ENCODE data around the gene CYTH4.
A peak's percentile ranks its signal among the peaks of the same experiment; 100 is the strongest.

Gene CYTH4

GRCh38 chr22:37292641-37293040, 10.3 kb downstream of the CYTH4 start:
- no peak for DNase-seq

GRCh38 chr22:37293172-37293571, 10.9 kb downstream of the CYTH4 start:
- no peak for DNase-seq

- DNase-seq: no peak
Measured at GRCh38 chr22:37294747-37295146, 12.4 kb downstream of the CYTH4 start.

- no peak for DNase-seq
Measured at GRCh38 chr22:37295213-37295886, 13.0 kb downstream of the CYTH4 start.

- no peak for DNase-seq
Measured at GRCh38 chr22:37295946-37296345, 13.6 kb downstream of the CYTH4 start.

- DNase-seq: no peak
Measured at GRCh38 chr22:37298748-37299495, 16.6 kb downstream of the CYTH4 start.

GRCh38 chr22:37299969-37300509, 17.7 kb downstream of the CYTH4 start:
- no peak for DNase-seq

GRCh38 chr22:37300551-37301017, 18.3 kb downstream of the CYTH4 start:
- peak; percentile 86 for DNase-seq

GRCh38 chr22:37301144-37301830, 19.0 kb downstream of the CYTH4 start:
- DNase-seq: no peak

GRCh38 chr22:37302674-37303555, 20.6 kb downstream of the CYTH4 start:
- DNase-seq: no peak

- peak; percentile 53 for DNase-seq
Measured at GRCh38 chr22:37303821-37304274, 21.5 kb downstream of the CYTH4 start.

GRCh38 chr22:37304595-37305343, 22.5 kb downstream of the CYTH4 start:
- no peak for DNase-seq

GRCh38 chr22:37305887-37306286, 23.6 kb downstream of the CYTH4 start:
- no peak for DNase-seq

GRCh38 chr22:37306494-37306829, 24.2 kb downstream of the CYTH4 start:
- no peak for DNase-seq

- no peak for DNase-seq
Measured at GRCh38 chr22:37308385-37309200, 26.3 kb downstream of the CYTH4 start.

- DNase-seq: no peak
Measured at GRCh38 chr22:37309211-37310074, 27.1 kb downstream of the CYTH4 start.

GRCh38 chr22:37310075-37310606, 27.8 kb downstream of the CYTH4 start:
- no peak for DNase-seq

GRCh38 chr22:37310815-37311595, 28.7 kb downstream of the CYTH4 start:
- no peak for DNase-seq
